DMS114 treated with DMSO at 0.1 percent for 48 hours (cell line): ENCODE measurements around the gene CEPT1.

ENCODE experiments used
- DNase-seq: peaks from one replicate; lab custom pipeline; 2025; ENCODE audit not compliant: unreplicated experiment; lab: John Stamatoyannopoulos, UW

The CEPT1 gene

DNA sequence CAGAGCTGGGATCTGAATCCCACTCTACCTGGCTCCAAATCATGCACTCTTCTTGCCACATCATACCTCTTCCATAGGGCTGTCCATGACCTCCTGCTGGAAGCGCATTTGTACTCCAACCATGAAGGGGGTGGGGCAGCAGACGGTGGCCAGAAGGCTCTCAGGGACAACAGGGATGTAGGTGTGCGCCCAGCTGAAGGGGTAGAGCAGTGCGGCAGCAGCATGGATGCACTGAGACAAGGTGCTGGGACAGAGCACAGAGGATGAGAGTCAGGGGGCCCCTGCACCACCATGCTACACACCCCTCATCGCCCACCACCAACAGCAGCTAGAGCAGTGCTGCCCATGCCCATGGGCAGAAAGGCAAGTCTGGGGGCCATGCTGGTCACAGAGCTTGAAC, 52.1 kb downstream of the CEPT1 start:
- no peak for DNase-seq

DNA sequence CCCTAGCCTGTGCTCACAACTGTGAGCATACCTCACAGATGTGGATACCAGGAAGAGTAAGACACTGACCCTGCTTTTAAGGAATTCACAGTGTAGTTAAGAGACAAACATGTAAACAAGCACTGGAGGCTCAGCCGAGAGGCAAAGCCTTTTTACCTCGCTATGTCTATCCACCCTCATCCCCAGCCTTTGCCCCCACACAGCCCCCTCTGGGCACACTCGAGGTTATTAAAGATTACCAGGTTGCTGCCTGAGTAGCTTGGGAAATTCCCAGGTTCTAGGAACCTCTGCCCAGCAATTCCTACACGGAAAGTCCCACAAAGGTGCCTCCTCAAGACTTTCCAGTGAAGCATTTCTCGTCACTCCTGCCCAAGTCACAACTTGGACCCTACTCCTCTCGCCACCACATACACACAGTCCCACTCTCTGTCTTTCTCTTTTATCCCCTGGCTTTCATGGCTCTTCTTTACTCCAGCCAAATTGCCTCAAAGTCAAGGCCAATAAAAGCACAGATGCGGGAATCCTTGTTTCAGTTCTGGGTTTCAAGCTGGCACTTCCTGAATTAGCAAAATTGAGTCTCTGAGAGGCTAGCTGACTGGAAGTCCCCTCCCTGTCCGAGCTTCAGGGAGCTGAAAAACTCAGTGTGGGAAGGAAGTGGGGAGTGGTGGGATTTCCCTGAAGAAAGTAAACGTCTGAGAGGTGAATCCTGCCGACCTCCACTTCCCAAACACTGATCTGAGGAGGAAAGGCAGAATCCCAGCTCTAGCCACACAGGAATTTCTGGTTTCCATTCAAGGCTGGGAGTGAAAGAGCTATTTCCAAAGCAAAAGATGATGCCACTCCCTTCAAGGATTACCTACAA, 52.9 kb downstream of the CEPT1 start:
- no peak for DNase-seq

DNA sequence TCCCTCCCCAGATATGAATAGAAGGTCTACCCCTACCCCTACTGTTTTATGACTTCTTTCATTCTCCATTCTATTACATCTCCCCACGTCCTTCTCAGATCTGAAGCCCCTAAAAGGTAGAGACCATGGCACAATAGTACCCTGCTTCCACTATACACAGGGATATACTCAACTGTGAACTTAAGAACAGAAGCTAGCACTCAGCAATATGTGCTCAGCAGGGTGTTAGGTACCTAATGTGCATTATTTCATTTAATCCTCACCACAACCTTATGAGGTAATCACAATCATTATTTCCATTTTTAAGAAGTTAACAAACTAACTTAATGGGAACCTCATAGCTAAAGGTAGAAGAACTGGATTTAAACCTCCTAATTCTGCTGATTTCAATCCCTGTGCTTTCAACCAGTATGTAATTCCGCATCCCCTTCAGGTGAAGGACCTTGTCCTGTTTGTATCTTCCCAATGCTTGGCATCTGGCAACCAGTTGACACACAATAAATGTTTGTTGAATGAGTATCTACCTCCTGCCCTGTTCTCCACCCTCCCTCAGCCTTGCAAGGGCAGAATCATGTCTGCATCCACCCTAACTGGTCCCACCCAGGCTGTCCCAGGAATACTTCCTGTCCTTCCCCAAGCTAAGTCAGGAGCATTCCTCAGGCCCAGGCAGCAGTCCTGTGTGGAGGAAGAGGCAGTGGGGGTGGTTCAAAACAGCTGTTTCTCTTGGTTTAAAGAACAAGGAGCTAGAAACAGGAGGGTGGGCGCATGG, 53.9 kb downstream of the CEPT1 start:
- DNase-seq: no peak

DNA sequence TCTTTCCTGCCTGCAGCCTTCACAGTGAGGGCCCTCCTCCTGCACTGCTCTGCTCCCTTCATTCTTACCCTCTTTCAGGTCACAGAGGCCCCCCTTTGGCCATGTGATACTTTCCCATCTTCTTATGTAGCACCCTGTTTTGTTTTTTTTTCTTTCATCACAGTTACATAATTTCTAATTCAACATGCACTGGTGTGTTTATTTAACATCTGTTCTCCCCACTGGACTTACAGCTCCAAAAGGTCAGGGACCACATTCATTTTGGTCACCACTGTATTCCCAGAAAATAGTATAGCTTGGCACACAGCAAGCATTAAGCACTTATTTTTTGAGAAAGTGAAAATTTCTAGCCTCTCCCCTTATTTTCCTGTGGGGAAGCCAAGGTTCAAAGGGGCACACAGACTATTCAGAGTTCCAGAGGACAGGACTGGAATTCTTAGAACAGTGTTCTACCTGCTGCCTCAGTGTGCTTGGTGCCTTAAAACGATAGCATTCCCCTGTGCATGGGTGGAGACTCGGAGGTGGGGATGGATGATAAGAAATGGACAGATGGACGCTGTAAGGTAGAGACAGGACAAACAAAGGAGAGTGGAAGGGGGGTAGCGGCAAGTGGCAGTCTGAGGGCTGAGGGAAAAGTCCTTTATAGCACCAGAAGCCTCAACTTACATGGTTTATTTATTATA, 55.1 kb downstream of the CEPT1 start:
- DNase-seq: no peak

DNA sequence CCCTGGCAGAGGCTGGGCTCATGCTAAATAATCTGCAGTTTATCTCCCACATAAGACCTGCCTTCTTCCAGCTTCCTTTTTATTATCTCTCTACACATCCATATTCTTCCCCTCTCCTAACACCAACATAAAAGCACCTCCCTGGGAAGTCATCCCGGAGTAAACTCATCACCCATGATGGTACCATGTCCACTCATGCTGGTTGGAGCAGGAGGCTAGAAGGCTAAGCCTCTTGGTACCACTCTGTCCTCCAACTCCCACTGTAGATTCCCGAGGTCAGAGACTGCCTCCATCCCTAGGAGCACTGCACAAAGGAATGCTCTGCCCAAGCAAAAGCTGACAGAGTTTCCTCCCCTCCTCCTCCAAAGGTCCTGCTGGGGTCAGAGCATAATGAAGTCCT, 56.2 kb downstream of the CEPT1 start:
- no peak for DNase-seq

DNA sequence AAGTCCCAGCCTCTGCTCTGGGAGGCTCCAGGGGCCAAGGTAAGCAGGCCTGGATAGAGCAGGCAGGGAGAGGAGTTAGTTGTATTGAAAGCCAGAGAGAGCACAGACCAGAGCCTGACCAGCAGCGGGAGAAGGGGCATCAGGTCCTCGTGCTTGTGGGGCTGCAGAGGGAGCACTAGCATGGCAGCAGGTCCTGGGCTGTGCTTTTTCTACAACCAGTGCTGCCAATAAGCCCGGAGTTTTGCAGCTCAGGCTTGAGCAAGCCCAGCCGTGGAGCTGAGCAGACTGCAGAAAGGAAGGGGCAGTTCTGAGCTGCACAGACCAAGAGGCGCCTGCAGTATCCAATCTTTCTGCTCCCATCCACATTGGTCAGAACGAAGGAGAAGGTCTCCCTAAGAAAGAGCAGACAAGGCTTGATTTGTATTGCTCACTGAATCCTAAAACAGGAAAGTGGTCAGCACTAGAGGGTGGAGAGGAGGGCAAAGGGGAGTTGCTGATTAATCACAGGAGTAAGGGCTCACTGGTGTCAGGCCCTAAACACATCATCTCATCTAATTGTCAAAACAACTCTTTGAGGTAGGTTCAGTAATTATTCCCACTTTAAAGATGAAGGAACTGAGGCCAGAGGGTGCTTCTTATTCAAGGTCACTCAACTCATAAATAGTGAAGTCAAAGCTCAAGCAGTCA, 57.7 kb downstream of the CEPT1 start:
- DNase-seq: no peak

DNA sequence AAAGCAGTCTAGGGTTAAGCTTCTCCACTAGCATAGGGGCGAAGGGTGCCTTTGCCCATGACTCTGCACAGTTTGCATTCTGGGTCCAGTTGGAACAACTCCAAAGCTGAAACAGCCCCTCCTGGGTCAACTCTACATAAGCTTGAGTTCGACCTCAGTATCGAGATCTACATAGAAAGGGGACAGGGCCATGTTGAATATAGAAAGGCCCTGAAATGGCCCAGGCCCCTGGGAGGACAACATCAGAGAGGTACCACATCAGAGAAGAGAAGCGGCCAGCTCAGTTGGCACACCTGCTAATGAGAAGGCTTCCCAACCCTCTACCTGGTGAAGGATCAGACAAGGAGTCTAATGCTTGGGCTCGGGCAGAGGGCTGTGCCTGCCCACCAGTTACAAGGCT, 58.8 kb downstream of the CEPT1 start:
- DNase-seq: no peak

DNA sequence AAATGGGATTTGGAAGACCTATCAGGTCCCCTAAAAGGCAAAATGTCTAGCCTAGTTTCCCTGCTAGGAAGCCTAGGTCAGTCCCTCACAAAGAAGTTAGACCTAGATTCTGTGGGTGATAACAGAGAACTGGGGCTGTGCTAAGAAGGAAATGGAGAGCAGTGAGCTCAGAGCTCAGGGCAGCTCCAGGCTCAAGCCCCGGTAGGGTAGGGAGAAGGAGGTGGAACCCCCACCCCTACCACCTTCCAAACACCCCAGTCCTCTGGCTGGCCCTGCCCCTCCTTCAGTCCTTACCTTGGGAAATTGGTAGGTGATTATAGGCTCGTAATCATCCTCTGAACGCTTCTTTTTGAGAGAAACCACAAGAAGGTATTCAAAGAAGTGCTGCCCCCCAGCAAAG, 59.3 kb downstream of the CEPT1 start:
- no peak for DNase-seq

DNA sequence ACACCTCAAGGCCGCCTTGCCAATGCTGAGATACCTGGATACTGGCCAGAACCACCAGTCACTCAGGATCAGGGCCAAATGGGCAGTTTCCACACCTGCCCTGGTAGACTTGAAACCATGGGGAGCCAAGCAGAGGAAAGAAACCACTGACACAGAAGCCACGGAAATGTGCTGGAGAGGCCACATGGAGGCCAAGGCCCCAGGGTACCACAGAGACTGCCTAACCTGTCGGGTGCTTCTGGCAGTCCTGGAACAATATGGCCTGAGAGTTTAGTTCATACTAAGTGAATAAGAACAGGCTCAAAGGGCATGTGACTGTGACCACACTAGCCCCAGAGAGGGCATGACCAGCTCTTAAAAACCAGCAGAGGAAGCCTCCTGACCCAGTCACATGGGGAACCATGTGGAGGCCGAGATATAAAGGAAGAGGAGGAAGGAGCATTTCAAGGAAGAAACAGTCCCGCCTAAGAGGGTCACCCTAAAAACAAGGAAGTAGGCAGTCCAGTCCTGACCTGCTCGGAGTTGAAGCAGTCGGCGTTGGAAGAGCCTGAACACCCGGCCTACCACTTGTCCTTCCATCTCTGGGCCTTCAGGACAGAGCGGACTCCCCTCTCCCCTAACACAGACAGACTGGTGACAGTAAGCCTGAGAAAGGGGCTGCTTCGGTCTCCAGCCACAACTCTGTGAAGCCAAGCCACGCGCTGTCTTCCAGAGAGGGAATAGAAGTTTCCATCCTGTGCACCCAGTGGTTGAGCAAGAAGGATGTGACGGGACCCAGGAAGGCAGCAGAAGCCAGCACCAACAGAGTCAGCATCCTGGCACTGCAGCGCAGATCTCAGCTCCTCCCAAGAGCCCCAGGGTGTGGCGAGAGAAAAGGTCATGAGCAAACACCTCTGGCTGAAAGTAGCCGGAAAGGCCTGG, 60.1 kb downstream of the CEPT1 start, which contains the start of gene DENND2D:
Gene DENND2D, minus strand, starts transcription at position 766 of the 921 bp plus-strand sequence. Its CDS starts 187 bp downstream, at position 579.
- DNase-seq: no peak

DNA sequence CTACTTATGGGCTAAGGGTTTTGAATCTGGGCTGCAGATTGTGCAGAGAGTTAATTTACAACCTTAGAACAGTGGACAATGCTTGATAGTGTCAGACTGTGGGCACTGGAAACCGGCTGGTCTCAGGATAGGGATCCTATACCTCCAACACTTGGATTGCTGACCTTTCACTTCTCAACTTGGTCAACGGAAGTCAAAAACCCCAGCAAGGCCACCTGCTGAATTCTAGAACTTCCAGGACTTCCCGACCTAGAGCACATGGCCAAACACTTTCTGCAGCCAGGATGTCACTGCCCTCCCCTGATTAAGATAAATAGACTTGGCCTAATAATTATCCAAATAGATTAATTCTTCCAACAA, 60.8 kb downstream of the CEPT1 start:
- no peak for DNase-seq

DNA sequence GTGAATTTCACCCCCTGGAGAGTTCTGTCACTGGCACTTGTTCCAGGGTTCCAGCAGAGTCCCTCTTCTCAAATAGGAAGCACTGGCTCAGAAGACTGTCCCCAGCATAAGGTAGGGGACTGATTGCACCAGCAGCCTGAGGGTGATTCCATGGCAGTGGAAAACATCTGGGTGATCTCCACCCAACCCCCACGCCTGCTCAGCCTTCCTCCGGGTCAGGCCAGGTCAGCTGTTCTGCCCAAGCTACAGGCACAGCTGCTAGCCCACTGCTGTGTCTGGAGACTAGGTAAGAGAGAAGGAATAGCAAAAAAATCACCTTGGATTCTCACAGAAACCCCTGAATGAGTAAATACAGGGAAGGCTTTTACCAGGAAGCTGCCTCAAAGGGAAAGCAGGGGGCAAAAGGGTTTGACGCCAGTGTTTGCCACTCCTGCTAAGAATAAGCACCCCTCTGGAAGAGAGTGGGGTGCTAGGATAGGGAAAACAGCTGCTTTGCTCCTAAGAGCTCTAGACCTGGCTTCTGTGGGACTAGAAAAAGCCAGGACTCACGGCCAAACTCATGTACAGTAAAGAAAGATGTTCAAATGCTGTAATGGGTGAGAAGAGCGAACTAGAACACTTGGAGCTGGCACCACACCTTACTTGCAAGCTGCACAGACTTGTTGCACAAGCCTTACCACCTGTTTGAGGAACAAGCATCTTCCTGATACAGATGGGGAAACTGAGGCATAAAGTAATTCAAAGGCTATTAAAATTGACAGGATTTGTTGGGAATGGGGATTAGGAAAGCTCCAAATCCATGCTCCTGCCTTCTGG, 61.5 kb downstream of the CEPT1 start:
- DNase-seq: no peak

DNA sequence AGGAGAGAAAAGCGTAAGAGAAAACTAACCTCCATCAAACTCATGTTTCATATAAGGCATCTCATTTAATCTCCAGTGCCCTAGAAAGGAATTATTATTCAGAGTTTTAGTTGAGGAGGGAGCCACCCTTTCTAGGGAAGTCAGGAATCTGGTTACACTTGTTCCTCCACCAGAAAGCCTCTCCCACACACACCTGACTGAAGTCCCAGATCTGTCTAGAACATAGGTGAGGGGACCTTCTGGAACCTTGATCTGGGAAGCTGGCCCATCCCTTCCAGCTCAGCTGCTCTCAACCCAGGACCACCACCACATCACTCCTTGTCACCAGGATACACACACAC, 62.3 kb downstream of the CEPT1 start:
- DNase-seq: no peak

DNA sequence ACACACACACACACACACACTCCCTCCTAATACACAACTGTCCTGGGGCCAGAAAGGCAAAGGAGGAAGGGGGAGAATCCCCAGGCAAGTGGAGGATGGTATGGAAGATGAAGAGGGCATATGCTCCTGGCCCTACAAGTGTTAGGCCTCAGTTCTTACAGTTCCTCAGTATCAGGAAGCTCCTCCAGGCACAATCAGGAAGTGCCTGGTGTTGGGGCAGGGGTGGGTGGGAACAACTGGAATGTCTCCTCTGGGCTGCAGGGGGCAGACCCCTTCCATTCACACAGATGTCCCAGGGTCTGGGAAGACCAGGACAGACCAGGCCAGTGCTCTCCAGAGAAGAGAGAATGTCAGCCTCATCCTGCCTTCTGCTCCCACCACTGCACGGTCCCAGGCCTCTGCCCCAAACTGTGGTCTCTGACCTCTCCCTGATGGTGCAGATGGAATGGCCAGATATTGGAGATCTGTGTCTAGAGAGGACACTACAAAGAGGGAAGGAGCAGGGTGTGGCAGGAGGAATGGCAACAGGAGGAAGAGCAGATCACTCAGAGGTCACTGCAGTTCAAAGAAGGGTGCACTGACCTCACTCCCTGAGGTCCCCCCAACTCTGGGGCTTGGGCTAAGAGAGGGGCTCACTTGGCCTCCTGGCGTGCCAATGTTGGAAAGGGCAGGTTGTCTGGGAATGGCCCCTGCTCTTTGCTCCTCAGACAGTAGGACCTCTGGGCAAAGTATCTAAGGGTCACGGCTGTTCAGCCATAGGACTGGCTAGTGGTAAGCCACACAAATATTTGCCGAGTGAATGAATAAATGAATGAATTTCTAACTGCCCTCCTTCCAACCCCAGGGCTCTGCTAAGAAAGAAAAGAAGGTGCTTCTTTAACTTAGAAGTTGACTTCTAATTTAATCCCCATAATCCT, 62.9 kb downstream of the CEPT1 start:
- no peak for DNase-seq

DNA sequence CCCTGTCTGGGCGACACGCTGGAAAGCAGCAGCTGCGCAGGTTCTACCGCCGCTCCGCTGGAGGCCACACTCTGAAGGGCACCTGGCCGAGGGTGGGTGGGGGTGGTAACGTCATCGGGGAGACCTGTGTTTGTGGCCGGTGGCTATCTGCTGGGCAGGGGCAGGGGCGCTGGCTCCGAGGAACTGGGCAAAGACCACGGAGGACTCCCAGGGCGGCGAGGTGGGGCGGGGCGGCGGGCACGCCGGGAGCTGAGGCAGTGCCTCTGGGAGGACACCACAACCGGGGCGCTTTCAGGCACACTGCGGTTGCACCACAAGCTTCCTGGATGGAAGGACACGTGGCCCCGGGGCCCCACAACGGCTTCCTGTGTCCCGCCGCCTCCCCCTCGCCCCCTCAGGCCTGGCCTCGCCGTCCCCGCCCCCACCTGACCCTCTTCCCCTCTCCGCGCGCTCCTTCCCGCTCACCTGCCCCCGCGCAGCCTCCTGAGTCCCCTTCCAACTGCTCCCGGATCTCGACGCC, 63.7 kb downstream of the CEPT1 start:
- DNase-seq: no peak

DNA sequence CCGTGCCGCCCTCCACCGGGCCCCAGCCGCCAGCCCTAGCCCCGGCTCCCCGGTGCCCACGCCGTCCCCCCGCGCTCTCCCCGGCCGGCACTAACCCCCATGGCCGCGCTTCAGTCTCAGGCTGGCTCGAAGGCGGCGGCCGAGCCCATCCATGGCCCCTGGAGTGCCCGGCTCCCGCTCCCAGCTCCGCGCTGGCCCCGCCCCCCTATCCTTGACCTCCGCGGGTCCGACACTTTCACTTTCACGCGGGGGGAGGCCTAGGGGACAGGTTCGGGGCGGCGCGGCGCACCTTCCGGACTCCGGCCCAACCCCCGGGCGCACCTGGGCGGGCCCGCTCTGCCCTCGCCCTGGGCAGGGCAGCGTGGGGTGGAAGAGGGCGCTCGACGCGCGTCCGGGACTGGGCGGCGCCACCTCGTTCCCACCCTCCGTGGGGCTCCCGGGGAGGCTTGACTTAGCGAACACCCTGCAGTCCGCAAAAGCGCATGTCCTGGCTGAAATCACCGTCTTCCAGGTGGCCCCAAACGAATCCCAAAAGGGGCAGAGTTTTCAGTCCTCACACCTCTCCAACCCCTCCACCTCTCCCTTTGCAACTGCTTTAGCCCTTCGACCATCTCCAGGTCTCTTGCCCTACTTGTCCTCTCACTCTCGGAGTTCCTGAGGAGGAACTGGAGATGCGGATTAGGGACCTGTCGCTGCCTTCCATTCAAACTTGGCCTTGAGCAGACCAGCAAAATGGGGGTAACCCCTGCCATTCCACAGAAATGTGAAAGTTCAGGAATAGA, 64.4 kb downstream of the CEPT1 start:
- DNase-seq: no peak

DNA sequence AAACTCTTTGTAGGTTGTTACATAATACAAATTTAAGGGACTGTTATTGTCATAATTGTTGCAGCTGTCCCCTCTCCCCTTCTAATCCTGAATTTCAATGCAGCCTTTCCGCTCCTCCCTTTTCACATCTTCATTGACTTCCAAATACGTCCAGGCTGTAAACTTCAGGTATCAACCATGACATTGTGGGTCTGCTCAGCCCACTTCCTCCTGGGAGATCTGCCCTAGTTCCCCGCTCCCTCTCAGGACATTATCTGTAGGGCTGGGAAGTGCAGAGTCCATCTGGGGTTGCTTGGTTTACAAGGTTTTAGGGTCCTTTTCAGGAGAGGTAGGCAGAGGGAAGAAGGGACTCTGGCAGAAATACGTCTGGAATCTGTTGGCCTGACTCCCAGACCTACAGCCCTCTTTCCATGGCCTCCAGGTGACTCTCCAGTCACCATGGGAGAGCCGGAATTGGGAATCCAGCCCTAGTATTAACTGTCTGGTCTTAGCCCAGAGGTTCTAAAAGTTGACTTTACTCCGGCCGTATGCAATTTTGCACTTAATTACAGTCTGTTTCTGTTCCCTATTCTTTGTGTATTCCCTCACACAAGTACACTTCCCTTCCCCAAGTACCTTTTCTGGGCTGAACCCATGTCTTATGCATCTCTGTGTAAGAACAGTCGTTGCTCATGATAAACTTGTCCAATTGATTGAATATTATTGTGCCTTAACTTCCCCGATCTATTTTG, 65.1 kb downstream of the CEPT1 start:
- DNase-seq: no peak

DNA sequence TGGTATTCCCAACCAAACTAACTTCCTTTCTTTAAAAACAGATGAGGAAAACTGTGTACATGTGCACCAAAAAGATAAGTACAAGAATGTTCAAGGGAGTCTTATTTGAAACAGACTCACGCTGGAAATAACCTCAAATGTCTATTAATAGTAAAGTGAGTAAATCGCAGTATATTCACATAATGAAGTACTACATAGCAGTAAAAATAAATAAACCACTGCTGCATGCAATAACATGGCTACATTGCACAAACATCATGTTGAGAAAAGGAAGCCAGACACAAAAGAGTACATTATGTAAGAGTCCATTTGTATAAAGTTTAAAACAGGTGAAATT, 65.7 kb downstream of the CEPT1 start:
- DNase-seq: no peak
